IMR-90 (cell line): Measurements from ENCODE around the gene ANKRD9. TPM values are rescaled to one million over a fixed set of nuclear protein-coding genes. Genes with fewer than 3 reads are reported as not detected.

Experiments used
- ATAC-seq: fragments of 200-7000 bp; cut with Tn5 transposase; 2 replicates; pipeline ENCODE4 v1.9.1; 2020; ENCODE audit warnings: low read depth, mild to moderate bottlenecking, moderate library complexity
- BruUV-seq: library from RNA; stranded (reverse); fragments of 400-500 nt; replicated peaks from 2 replicates; lab custom pipeline; 2021; lab: Mats Ljungman, UMichigan
- CTCF ChIA-PET: fragments of 300-600 bp; formaldehyde crosslinking; extraction: SDS; loops from one replicate; lab custom pipeline; 2021; ENCODE audit warnings: antibody characterized with exemption; lab: Yijun Ruan, JAX
- POLR2A ChIA-PET: fragments of 300-600 bp; sonication (Branson Sonifier 250); formaldehyde crosslinking; loops from one replicate; lab custom pipeline; 2022; ENCODE audit warnings: antibody characterized with exemption; ENCODE audit not compliant: unreplicated experiment; lab: Charles Lee
- DNase-seq: peaks from one replicate; pipeline ENCODE4 v3.0.0; 2013
- H2AFZ ChIP-seq: replicated peaks from 2 replicates; pipeline ENCODE3; 2013; ENCODE audit warnings: low read length, mild to moderate bottlenecking; ENCODE audit not compliant: poor library complexity
- H2AK5ac ChIP-seq: 2 replicates; pipeline ENCODE4 v1.6.1; 2013; ENCODE audit warnings: low read depth, low read length, inconsistent platforms
- H2AK9ac ChIP-seq: replicated peaks from 2 replicates; pipeline ENCODE3; 2013; ENCODE audit warnings: mild to moderate bottlenecking, low read depth, low read length, moderate library complexity; ENCODE audit not compliant: poor library complexity
- H2BK120ac ChIP-seq: 2 replicates; pipeline ENCODE4 v1.6.1; 2013; ENCODE audit warnings: low read depth, low read length, inconsistent platforms
- H2BK15ac ChIP-seq: 3 replicates; pipeline ENCODE4 v1.6.1; 2013; ENCODE audit warnings: low read depth, low read length, inconsistent platforms
- H2BK20ac ChIP-seq: 2 replicates; pipeline ENCODE4 v1.6.1; 2013; ENCODE audit warnings: low read depth, mild to moderate bottlenecking, inconsistent platforms, low read length, moderate library complexity
- H2BK5ac ChIP-seq: 2 replicates; pipeline ENCODE4 v1.6.1; 2013; ENCODE audit warnings: mild to moderate bottlenecking, low read depth, low read length, inconsistent platforms; ENCODE audit not compliant: poor library complexity, severe bottlenecking
- H3K14ac ChIP-seq: replicated peaks from 2 replicates; pipeline ENCODE4 v1.6.1; 2013; ENCODE audit warnings: low read depth, low read length, inconsistent platforms
- H3K18ac ChIP-seq: 2 replicates; pipeline ENCODE4 v1.6.1; 2013; ENCODE audit warnings: low read depth, low read length, control low read depth
- H3K23ac ChIP-seq: 2 replicates; pipeline ENCODE4 v1.6.1; 2013; ENCODE audit warnings: low read depth, low read length, inconsistent platforms
- H3K27ac ChIP-seq: 2 replicates; pipeline ENCODE4 v1.5.1; 2013; ENCODE audit warnings: mild to moderate bottlenecking, control low read depth, low read length; ENCODE audit not compliant: insufficient read depth
- H3K27me3 ChIP-seq: 2 replicates; pipeline ENCODE4 v1.6.1; 2013; ENCODE audit warnings: low read length; ENCODE audit not compliant: control insufficient read depth, insufficient read depth
- H3K36me3 ChIP-seq: 2 replicates; pipeline ENCODE4 v1.6.1; 2013; ENCODE audit warnings: low read length, mixed read lengths; ENCODE audit not compliant: control insufficient read depth, insufficient read depth
- H3K4ac ChIP-seq: 2 replicates; pipeline ENCODE4 v1.6.1; 2013; ENCODE audit warnings: low read depth, low read length, inconsistent platforms
- H3K4me1 ChIP-seq: 2 replicates; pipeline ENCODE4 v1.6.1; 2013; ENCODE audit warnings: low read length, mixed read lengths; ENCODE audit not compliant: control insufficient read depth, insufficient read depth
- H3K4me2 ChIP-seq: 2 replicates; pipeline ENCODE4 v1.6.1; 2013; ENCODE audit warnings: low read depth, mild to moderate bottlenecking, control low read depth, low read length, moderate library complexity
- H3K4me3 ChIP-seq: 2 replicates; pipeline ENCODE4 v1.5.1; 2013; ENCODE audit warnings: low read depth, mild to moderate bottlenecking, control low read depth, low read length, moderate library complexity; ENCODE audit not compliant: insufficient read depth
- H3K56ac ChIP-seq: 2 replicates; pipeline ENCODE4 v1.6.1; 2013; ENCODE audit warnings: low read length, inconsistent platforms; ENCODE audit not compliant: insufficient read depth; ENCODE audit errors: extremely low read depth
- H3K79me1 ChIP-seq, 2 experiments: 2 replicates each; pipeline ENCODE4 v1.6.1; 2013; ENCODE audit warnings: low read length in 2 of 2, inconsistent platforms in 1 of 2, low read depth in 1 of 2
- H3K9ac ChIP-seq: 2 replicates; pipeline ENCODE4 v1.6.1; 2013; ENCODE audit warnings: low read depth, low read length, control low read depth
- H3K9me1 ChIP-seq: 2 replicates; pipeline ENCODE4 v1.6.1; 2013; ENCODE audit warnings: low read length, inconsistent platforms; ENCODE audit not compliant: insufficient read depth
- H3K9me3 ChIP-seq: 2 replicates; pipeline ENCODE4 v1.6.1; 2013; ENCODE audit warnings: low read length; ENCODE audit not compliant: control insufficient read depth, insufficient read depth
- H4K20me1 ChIP-seq: 2 replicates; pipeline ENCODE4 v1.6.1; 2013; ENCODE audit warnings: low read length, inconsistent platforms; ENCODE audit not compliant: insufficient read depth
- H4K5ac ChIP-seq: 2 replicates; pipeline ENCODE4 v1.6.1; 2013; ENCODE audit warnings: mild to moderate bottlenecking, low read depth, low read length, control low read depth
- H4K8ac ChIP-seq, 2 experiments: 2 replicates each; pipeline ENCODE4 v1.6.1; 2013; ENCODE audit warnings: low read depth in 2 of 2, low read length in 2 of 2, control low read depth in 1 of 2, inconsistent platforms in 1 of 2
- H4K91ac ChIP-seq: 2 replicates; pipeline ENCODE4 v1.6.1; 2013; ENCODE audit warnings: low read depth, low read length, inconsistent platforms; ENCODE audit not compliant: insufficient read depth
- BHLHE40 ChIP-seq: fragments of 150-350 bp; IDR thresholded peaks from 2 replicates; pipeline ENCODE4 v1.6.1; 2016; ENCODE audit warnings: mild to moderate bottlenecking, low read depth, low read length
- CEBPB ChIP-seq: IDR thresholded peaks from 2 replicates; pipeline ENCODE4 v1.6.1; 2012; ENCODE audit warnings: low read depth, low read length, improper control_type of control experiment
- CHD1 ChIP-seq: IDR thresholded peaks from 2 replicates; pipeline ENCODE4 v1.6.1; 2012; ENCODE audit warnings: low read depth, low read length, improper control_type of control experiment
- CTCF ChIP-seq: conservative IDR thresholded peaks from 2 replicates; pipeline ENCODE4 v1.5.1; 2012; ENCODE audit warnings: mild to moderate bottlenecking, low read depth, low read length, improper control_type of control experiment
- ELK1 ChIP-seq: fragments of 150-350 bp; IDR thresholded peaks from 2 replicates; pipeline ENCODE4 v1.6.1; 2016; ENCODE audit warnings: low read depth, mild to moderate bottlenecking, low read length, moderate library complexity, borderline replicate concordance
- FOS ChIP-seq: fragments of 150-350 bp; IDR thresholded peaks from 2 replicates; pipeline ENCODE4 v1.6.1; 2016; ENCODE audit warnings: low read depth, low read length
- MAFK ChIP-seq: IDR thresholded peaks from 2 replicates; pipeline ENCODE4 v1.6.1; 2012; ENCODE audit warnings: low read depth, low read length, improper control_type of control experiment
- MAZ ChIP-seq: IDR thresholded peaks from 2 replicates; pipeline ENCODE4 v1.6.1; 2012; ENCODE audit warnings: low read depth, mild to moderate bottlenecking, low read length, improper control_type of control experiment, moderate library complexity, borderline replicate concordance
- MXI1 ChIP-seq: IDR thresholded peaks from 2 replicates; pipeline ENCODE4 v1.6.1; 2012; ENCODE audit warnings: low read depth, mild to moderate bottlenecking, low read length, moderate library complexity, borderline replicate concordance
- NFE2L2 ChIP-seq: fragments of 150-350 bp; IDR thresholded peaks from 2 replicates; pipeline ENCODE4 v1.6.1; 2016; ENCODE audit warnings: low read depth, mild to moderate bottlenecking, low read length
- POLR2A ChIP-seq: IDR thresholded peaks from 2 replicates; pipeline ENCODE4 v1.6.1; 2012; ENCODE audit warnings: mild to moderate bottlenecking, low read depth, low read length
- RAD21 ChIP-seq: IDR thresholded peaks from 2 replicates; pipeline ENCODE4 v1.6.1; 2012; ENCODE audit warnings: low read length, improper control_type of control experiment
- RCOR1 ChIP-seq: IDR thresholded peaks from 2 replicates; pipeline ENCODE4 v1.6.1; 2012; ENCODE audit warnings: mild to moderate bottlenecking, low read length, improper control_type of control experiment; ENCODE audit not compliant: insufficient replicate concordance
- RFX5 ChIP-seq: IDR thresholded peaks from 2 replicates; pipeline ENCODE4 v1.8.0; 2012; ENCODE audit warnings: low read depth, mild to moderate bottlenecking, low read length, moderate library complexity
- SMC3 ChIP-seq: fragments of 150-350 bp; IDR thresholded peaks from 2 replicates; pipeline ENCODE4 v1.6.1; 2016; ENCODE audit warnings: low read depth, mild to moderate bottlenecking, antibody characterized with exemption, low read length, moderate library complexity
- USF2 ChIP-seq: fragments of 150-350 bp; IDR thresholded peaks from 2 replicates; pipeline ENCODE4 v1.6.1; 2017; ENCODE audit warnings: mild to moderate bottlenecking, antibody characterized with exemption, low read length, low read depth
- WGBS, 2 experiments: methylation state at CpG; one replicate each; pipeline versions ENCODE4 v1.1.5 to v1.1.7; 2013; ENCODE audit warnings: missing lambda C conversion rate in 2 of 2; ENCODE audit not compliant: insufficient read length in 1 of 2; ENCODE audit errors: extremely low coverage in 2 of 2; 5-methylcytosine and 5-hydroxymethylcytosine counted together
- dilution Hi-C: fragments of 300-500 bp; cut with HindIII; formaldehyde crosslinking; loops from one replicate; pipeline ENCODE4 v1.14.3; 2018; ENCODE audit warnings: low sequenced_read_pairs; ENCODE audit not compliant: unreplicated experiment
- in situ Hi-C: fragments of 300-500 bp; cut with MboI; formaldehyde crosslinking; loops from 3 replicates; pipeline ENCODE4 v1.14.3; 2019; ENCODE audit warnings: low sequenced_read_pairs, inconsistent platforms, mixed read lengths
- intact Hi-C: fragments of 100-400 bp; cut with micrococcal nuclease; formaldehyde crosslinking; loops from 2 replicates; pipeline ENCODE4 v1.10.0; 2022
- polyA plus RNA-seq, 3 experiments: library from polyadenylated mRNA; depleted of rRNA; stranded (reverse); fragments of >200 nt; gene quantifications; 2 replicates each; pipeline ENCODE4 v1.2.3, GENCODE V29; 2012; ENCODE audit warnings: low replicate concordance in 1 of 3
- total RNA-seq: library from RNA; depleted of rRNA; stranded (reverse); fragments of >200 nt; gene quantifications from 2 replicates; pipeline ENCODE4 v1.2.3, GENCODE V29; 2012

ANKRD9 gene
- total and polyA plus RNA-seq, 2 of the 4 experiments (the other 2 are of a cell fraction), result 3.9 to 15.7 TPM

GRCh38 chr14:102491786-102492530, 17.6 kb downstream of the ANKRD9 start:
- Histone ChIP-seq H2BK20ac (no peak overlapping the region), H3K4ac (no peak overlapping the region), H4K5ac (no peak overlapping the region), H3K27me3 (no peaks in the 10 kb centered on the region), H2BK5ac (no peak overlapping the region), H2AFZ (no peak overlapping the region), H2AK9ac (no peak overlapping the region), H3K9me3 (no peaks in the 10 kb centered on the region), H3K4me3 (no peak overlapping the region), H4K91ac (no peak overlapping the region), H4K8ac (no peak overlapping the region), H3K56ac (no peak overlapping the region), H2BK120ac (no peak overlapping the region), H3K4me2 (no peak overlapping the region), H2AK5ac (no peak overlapping the region), H3K27ac (no peak overlapping the region), H3K9ac (no peak overlapping the region), H3K23ac (no peak overlapping the region), H4K20me1 (peaks cover 3% of the 10 kb centered on the region), H3K4me1 (no peaks in the 10 kb centered on the region), H3K9me1 (no peaks in the 10 kb centered on the region), H3K14ac (no peak overlapping the region), H3K18ac (no peak overlapping the region), H2BK15ac (no peak overlapping the region), H3K36me3 (peaks cover 4% of the 10 kb centered on the region; the same call in 1 of the 2 replicates), H3K79me1 (no peaks in the 10 kb centered on the region)
- WGBS, 2 experiments, result 100% methylated on average over 2 of the region's 7 CpGs; no CpG with 5 or more reads in 1 of the 2 experiments
- POLR2A ChIA-PET, result no interaction called here
- TF ChIP-seq MAFK (no peak), RAD21 (no peak), FOS (no peak), RFX5 (no peak), CEBPB (no peak), CHD1 (no peak), BHLHE40 (no peak), MXI1 (no peak), RCOR1 (no peak), NFE2L2 (no peak), ELK1 (no peak), POLR2A (no peak), MAZ (no peak), SMC3 (no peak), CTCF (no peak), USF2 (no peak)
- dilution Hi-C loops, result no loop called here
- in situ Hi-C loops, result no loop called here
- intact Hi-C loops, result no loop called here
- CTCF ChIA-PET, result no interaction called here
- DNase-seq, result no peak
- ATAC-seq, result no peak
- BruUV-seq, result no TSS peak
